Epithelial cell of prostate (primary cell): ENCODE results near the gene GTF2I.
"Not testable (repeated sequence)": the region's sequence is repeated elsewhere in the genome, so short reads cannot be mapped to it uniquely, and the experiment has no call there.

Experiments used
- DNase-seq: peaks from one replicate; pipeline ENCODE4 v3.0.0-alpha.2; 2011; ENCODE audit warnings: low read depth, low spot score
- H3K27ac ChIP-seq: fragments of 450-650 bp; 2 replicates; pipeline ENCODE4 v1.5.1; 2017; ENCODE audit warnings: mild to moderate bottlenecking

GTF2I gene

DNA sequence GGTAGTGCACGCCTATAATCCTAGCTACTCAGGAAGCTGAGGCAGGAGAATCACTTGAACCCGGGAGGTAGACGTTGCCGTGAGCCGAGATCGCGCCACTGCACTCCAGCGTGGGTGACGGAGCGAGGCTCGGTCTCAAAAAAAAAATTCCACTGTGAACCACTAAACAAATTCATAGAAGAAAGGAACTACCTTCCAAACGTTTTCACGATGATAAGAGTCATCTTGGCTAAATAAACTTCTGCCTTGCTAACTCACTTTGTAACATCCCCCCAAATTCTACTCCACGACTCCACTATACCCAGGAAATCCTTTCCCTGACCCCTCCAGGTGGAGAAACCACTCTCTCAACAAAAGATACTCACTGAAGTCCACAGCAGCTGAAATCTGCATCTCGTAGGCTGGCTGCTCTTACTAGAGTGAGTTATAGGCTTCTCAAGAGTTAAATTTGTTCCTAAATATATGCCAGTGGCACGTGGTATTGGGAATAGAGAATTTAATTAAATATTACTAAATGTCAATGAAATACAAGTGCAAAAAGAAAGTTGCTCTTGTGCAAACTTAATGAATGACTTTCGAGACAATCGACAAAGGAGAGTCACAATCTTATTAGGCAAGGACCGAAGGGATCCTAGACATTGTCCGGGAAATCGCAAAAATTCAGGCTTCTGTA is 1.6 kb upstream of the GTF2I start:
- DNase-seq = no peak
- H3K27ac ChIP-seq = peak overlapping the region; percentile 93

DNA sequence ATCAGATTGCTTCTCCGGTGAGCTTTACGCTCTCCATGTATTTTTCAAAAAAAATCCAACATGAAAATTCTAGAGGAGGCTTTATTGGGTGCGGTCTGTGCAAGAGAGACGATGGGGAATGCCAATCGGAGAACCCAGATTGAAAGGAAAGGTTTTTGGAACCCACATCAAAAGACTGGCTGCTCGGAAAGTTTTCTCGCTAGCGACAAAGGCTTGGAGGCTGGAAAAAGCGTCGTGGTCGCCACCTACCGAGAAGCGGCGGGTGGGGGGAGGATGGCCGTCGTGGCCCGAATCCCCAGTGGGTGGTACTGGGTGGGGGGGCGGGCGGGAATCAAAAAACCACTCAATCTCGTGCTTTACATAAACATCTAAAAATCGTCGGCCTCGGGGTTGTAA is 1.1 kb upstream of the GTF2I start:
- DNase-seq = no peak
- H3K27ac ChIP-seq = peak overlapping the region; percentile 93

- peak; percentile 57 for DNase-seq
- H3K27ac ChIP-seq = peak overlapping the region; percentile 93
Measured at GRCh38 chr7:74656837-74657691, 454 bp upstream of the GTF2I start.

DNA sequence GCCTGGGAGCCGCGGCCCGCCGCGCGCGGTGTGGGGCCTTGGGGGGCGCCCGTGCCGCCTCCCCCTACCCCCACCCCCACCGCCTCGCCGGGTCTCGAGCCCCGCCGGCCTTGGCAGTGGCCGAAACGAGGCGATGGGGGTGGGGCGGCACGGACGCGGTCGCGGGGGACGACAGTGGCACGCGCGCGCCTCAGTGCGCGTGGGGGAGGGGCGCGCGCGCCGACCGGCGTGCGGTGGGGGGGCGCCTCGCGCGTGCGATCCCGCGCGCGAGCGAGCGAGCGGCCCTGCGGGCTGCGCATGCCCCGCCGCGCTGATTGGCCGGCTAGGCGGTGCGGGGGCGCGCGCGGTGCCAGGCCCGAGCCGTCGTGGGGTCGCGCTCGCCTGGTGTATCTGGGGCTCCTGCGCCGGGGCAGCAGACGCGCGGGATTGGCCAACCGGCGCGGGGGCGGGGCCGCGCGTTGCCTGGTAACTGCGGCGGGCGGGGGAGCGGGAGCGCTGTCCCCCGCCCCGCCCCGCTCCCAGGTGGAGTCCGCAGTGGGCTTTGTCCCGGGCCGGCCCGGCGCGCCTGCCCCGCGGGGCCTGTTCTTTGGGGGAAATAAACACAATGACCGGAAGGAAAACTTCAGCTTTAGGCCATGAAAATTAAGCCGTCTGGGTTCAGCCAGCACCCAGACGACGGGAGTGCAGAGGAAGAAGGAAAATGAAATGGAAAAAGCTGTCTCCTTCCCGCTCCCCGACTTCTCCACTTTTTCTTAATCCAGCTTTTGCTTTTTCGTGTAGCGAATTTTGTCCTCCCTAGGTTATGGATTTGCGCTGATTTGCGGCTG is 873 bp downstream of the GTF2I start:
- DNase-seq = peak; percentile 65
- peak overlapping the region; percentile 93 for H3K27ac ChIP-seq

GRCh38 chr7:74660202-74660601 is 2.7 kb downstream of the GTF2I start:
- H3K27ac ChIP-seq = peak overlapping the region; percentile 93
- DNase-seq = not testable (repeated sequence)

DNA sequence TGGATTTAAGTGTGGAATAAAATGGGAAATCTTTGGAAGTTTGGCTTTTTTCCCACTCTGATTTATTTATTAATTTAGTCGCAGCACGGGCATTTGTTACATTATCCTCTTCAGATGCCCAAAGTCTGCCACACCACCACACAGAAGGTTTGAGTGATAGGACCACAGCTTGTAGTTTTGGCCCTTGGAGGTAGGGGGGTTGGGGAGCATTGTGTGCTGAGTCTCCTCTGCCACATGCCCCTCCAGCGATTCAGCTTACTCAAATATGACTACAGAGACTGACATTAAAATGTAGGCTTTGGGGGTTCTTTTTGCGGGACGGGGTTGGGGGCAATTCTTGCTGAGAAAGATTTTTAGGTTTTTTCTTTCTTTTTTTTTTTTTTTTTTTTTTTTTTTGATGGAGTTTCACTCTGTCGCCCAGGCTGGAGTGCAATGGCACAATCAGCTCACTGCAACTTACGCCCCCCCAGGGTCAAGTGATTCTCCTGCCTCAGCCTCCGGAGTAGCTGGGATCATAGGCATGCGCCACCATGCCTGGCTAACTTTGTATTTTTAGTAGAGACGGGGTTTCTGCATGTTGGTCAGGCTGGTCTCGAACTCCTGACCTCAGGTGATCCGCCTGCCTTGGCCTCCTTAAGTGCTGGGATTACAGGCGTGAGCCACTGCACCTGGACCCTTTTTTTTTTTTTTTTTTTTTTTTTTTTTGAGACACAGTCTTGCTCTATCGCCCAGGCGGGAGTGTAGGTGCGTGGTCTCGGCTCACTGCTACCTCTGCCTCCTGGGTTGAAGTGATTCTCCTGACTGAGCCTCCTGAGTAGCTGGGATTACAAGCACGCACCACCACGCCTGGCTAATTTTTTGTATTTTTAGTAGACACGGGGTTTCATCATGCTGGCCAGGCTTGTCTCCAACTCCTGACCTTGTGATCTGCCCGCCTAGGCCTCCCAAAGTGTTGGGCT is 4.6 kb downstream of the GTF2I start:
- DNase-seq = not testable (repeated sequence)
- peak overlapping the region; percentile 1 for H3K27ac ChIP-seq

- no peak for DNase-seq
- H3K27ac ChIP-seq = no peak overlapping the region
Measured at GRCh38 chr7:74665296-74665938, 7.9 kb downstream of the GTF2I start.

DNA sequence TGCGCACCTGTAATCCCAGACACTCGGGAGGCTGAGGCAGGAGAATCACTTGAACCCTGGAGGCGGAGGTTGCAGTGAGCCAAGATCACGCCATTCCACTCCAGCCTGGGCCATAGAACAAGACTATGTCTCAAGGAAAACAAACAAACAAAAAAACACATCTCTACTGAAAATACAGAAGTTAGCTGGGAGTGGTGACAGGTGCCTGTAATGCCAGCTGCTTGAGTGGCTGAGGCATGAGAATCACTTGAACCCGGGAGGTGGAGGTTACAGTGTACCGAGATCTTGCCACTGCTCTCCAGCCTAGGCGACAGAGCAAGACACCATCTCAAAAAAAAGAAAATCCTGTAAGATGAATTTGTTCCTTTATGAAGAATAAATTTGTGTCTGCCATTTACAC is 9.5 kb downstream of the GTF2I start:
- not testable (repeated sequence) for H3K27ac ChIP-seq, DNase-seq

DNA sequence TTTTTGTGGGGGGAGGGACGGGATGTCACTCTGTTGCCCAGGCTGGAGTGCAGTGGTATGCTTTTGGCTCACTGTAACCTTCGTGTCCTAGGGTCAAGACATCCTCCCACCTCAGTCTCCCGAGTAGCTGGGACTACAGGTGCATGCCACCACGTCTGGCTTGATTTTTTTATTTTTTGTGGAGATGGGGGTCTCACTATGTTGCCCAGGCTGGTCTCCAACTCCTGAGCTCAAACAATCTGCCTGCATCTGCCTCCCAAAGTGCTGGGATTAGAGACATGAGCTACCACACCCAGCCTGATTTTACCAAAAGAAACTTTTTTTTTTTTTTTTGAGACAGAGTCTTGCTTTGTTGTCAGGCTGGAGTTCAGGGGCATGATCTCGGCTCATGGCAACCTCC is 10.0 kb downstream of the GTF2I start:
- not testable (repeated sequence) for H3K27ac ChIP-seq, DNase-seq

DNA sequence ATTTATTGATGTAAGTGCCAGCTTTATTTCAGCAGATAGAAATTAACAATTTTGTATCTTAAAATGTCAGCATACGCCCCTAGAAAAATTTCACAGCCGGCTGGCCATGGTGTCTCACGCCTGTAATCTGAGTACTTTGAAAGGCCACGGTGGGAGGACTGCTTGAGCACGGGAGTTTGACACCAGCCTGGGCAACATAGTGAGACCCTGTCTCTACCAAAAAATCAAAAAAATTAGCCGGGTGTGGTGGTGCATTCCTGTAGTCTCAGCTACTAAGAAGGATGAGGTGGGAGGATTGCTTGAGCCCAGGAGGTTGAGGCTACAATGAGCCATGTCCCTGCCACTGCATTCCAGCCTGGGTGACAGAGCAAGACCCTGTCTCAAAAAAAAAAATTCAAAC is 14.1 kb downstream of the GTF2I start:
- DNase-seq = no peak
- no peak overlapping the region for H3K27ac ChIP-seq

- peak overlapping the region; percentile 50 for H3K27ac ChIP-seq
- no peak for DNase-seq
Measured at GRCh38 chr7:74672343-74672915, 14.9 kb downstream of the GTF2I start.

- DNase-seq = no peak
- peak overlapping the region; percentile 50 for H3K27ac ChIP-seq
Measured at GRCh38 chr7:74674166-74674565, 16.6 kb downstream of the GTF2I start.

DNA sequence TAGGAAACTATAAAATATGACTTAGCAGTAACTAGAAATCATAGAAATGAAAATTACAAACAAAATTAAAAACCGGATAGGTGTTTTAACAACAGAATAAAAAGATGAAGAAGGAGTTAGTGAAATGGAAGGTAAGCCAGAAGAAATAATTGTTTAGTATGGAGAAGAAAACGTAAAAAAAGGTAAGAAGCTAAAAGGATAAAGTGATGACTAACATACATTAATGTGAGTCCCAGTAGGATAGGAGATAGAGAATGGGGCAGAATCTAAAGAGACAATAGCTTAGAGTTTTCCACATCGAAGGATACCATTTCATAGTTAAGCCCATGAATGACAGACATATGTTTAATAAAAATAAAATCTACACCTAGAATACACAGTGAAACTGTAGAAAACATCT is 25.3 kb downstream of the GTF2I start:
- no peak overlapping the region for H3K27ac ChIP-seq
- no peak for DNase-seq

- H3K27ac ChIP-seq = no peak overlapping the region
- DNase-seq = no peak
Measured at GRCh38 chr7:74683799-74684198, 26.3 kb downstream of the GTF2I start.

DNA sequence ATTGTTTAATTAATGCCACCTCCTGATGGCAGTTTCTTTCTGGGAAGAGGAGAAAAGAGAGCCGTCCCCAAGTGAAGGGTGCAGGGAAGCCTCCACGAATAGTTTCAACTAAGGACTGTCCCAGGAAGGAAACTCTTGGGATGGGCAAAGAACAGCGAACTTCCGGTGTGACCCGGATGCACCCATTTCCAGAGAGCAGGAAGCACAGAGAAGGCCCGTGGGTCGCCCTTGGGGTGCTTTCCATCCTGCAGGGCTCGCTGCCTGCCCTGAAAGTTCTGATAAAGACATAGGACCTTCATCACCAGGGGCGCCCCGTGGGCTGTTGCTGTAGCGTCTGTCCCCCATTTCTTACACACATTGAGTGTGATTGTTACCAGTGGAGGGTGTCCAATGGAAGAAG is 27.0 kb downstream of the GTF2I start:
- DNase-seq = no peak
- no peak overlapping the region for H3K27ac ChIP-seq

DNA sequence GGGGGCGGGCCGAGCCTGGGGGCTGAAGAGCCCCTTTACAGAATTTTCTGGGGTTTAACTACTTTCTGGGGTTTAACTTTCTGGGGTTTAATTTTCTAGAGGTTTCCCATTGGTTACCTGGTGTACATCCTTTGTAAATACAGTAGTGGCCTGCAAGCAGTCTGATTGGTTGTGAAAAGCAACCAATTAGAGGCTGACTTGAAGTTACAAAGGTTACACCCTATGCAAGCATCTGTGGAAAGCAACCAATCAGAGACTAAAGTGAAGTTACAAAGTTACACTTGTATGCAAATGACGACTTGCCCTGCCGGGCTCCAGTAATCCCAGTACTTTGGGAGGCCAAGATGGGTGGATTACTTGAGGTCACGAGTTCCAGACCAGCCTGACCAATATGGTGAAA is 27.4 kb downstream of the GTF2I start:
- DNase-seq = no peak
- no peak overlapping the region for H3K27ac ChIP-seq

DNA sequence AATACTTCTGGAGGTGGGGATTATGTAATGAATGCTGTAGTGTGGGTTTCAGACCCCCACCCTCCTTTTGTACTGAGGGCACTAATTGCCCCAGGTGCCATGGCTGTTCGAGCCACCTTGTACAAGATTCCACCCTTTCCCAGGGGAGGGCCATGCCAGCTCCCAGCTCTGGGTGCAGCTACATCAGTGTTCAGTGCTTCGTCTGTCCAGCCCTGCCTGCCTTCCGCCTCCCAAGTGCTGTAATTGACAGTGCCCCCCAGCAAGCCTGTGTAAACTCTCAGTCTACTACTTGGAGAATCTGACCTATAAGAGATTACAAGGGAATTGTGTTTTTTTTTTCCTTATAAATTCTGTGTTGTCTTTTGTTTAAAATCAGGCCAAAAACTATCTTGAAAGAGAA is 33.0 kb downstream of the GTF2I start:
- no peak overlapping the region for H3K27ac ChIP-seq
- no peak for DNase-seq

DNA sequence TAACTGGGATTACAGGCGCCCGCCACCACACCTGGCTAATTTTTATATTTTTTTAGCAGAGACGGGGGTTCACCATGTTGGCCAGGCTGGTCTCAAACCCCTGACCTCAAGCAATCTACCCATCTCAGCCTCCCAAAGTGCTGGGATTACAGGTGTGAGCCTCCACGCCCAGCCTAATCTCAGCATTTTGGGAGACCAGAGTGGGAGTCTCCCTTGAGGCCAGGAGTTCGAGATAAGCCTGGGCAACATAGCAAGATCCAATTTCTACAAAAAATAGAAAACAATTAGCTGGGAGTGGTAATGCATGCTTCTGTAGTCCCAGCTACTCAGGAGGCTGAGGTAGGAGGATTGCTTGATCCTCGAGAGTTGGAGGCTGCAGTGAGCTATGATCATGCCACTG is 46.9 kb downstream of the GTF2I start:
- DNase-seq, H3K27ac ChIP-seq: not testable (repeated sequence)

DNA sequence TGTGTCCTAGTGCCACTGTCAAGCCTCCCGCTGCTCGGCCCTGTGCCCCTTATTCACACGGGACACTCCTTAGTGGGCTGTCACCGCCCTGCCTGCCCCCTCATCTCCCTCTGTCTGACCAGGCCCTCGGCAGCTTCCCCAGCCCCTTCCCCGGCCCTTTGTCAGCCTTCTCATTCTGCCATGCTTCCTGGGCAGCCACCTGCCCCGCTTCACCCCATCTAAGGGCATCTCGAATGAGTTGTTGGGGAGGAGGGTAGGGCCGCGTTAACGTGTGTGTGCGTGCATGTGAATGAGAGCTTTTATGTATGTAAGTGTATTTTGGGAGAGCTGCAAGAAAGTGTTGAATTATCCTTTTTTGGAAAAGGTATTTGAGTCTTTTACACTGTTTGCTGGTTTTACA is 49.7 kb downstream of the GTF2I start:
- DNase-seq = no peak
- H3K27ac ChIP-seq = no peak overlapping the region
